NCI-H460 (cell line): Measurements from ENCODE around the gene DCDC2. TPM values are rescaled to one million over a fixed set of nuclear protein-coding genes. Genes with fewer than 3 reads are reported as not detected.
"Not testable (repeated sequence)": the region's sequence is repeated elsewhere in the genome, so short reads cannot be mapped to it uniquely, and the experiment has no call there.

Experiments used
- DNase-seq: peaks from one replicate; pipeline ENCODE4 v3.0.0-alpha.2; 2016; ENCODE audit warnings: low read depth; ENCODE audit errors: extremely low read depth
- total RNA-seq: library from RNA; depleted of rRNA; stranded (reverse); fragments of >200 nt; shearing (Covaris generic); gene quantifications from 2 replicates; pipeline ENCODE4 v1.2.3, GENCODE V29; 2014

The DCDC2 gene
- total RNA-seq, 1 experiment from 2014 or later: 0.05 TPM

DNA sequence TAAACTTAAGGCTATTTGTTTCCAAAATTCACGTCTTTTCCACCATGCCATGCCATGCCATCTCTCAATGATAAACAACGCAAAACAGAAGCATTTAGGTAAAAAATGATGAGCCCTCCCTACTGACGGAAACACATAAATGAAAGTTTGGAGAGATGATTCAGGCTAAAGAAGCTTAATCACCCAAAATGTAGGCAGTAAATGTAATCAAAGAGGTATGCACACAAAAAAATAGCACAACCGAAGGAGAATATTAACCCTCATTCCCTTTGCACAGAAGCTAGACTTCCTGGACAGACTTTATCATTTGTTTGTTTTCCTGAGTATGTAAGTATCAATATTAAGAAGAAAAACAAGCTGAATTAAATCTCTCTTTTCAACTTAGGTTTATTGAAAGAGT is 28.8 kb downstream of the DCDC2 start:
- no peak for DNase-seq

DNA sequence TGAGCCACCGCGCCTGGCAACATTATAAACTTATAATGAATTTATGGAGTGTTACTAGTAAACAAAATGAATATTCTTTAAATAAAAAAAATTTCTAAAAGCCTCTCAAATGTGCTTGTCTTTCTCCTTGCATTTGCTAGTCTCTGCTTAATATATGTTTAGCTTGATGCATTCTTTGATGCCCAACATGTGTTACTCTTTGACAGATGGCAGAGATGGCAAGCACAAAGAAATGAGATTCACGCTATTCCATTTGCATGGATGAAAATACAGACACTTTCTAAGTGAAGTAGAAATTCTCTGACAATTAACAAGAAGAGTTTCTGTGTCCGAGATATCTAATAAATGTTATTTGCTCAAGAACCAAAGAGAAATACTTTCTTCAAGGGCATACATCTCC is 30.1 kb downstream of the DCDC2 start:
- no peak for DNase-seq

DNA sequence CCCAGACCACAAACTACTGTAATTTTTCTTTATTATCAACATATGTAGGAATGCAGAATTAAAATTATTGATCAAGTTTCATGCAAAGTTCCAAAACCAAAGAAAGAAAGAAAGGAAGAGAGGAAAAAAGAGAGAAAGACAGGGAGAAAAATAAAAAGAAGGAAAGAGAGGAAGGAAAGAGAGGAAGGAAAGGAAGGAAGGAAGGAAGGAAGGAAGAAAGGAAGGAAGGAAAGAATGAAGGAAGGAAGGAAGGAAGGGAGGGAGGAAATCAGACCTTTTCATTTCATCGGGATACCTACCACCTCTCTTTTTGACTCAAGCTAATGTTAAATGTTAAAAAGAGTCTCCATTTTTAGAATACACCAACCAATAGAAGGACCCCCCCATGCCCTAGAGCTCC is 31.9 kb downstream of the DCDC2 start:
- DNase-seq: no peak

DNA sequence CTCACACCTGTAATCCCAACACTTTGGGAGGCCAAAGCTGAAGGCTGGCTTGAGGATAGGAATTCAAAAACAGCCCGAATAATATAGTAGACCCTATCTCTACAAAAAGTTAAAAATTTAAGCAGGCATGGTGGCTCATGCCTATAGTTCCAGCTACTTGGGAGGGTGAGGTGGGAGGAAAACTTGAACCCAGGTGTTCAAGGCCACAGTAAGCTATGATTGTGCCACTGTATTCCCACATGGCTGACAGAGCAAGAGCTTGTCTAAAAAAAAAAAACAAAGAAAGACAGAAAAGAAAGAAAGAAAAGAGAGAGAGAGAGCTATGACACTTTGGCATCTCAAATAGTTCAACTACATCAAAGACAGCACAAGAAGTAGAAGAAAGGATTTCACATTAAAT is 33.2 kb downstream of the DCDC2 start:
- DNase-seq: no peak

DNA sequence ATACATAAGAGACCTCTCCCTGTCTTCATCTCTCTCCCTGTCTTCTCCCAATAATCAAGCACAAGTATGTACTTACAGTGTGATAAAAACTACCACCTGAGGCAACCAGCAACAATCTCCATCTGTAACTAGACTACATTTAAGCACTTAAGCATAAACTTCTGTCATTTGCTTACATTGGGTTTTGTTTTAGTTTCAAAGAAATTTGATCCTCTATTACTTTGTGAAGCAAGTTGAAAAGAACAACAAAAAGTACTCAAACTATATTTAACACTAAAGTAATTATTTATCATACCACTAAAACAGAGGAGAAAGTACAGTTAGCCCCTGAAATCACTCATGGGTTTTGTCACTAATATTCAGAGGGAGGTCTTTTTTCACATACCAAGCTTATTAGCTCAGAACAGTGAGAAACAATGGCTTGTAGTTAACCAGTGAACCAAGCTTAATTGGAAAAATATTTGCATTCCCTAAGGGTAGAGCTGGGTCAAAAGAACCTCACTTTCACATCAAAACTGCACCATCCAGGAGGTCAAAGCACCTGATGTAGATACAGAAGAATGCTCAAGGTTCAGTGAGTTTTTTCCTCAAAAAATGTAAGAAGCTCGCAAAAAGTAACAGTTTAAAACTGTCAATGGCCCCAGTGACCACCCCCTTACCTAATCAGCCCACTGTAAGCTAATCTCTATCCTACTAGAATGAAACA is 34.1 kb downstream of the DCDC2 start:
- no peak for DNase-seq

DNA sequence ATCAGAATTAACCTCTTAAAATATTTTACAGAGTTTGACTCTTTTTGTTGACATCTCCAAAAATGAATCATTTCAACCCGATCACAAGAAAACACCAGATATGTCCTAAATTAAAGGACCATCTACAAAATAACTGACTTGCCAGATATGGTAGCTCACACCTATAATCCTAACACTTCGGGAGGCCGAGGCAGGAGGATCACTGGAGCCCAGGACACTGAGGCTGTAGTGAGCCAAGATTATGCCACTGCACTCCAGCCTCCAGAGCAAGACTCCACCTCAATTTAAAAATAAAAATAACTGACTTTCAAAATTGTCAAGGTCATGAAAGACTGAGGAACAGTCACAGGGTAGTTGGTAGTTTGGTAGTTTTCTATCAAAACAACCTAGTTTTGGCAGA is 34.9 kb downstream of the DCDC2 start:
- no peak for DNase-seq

DNA sequence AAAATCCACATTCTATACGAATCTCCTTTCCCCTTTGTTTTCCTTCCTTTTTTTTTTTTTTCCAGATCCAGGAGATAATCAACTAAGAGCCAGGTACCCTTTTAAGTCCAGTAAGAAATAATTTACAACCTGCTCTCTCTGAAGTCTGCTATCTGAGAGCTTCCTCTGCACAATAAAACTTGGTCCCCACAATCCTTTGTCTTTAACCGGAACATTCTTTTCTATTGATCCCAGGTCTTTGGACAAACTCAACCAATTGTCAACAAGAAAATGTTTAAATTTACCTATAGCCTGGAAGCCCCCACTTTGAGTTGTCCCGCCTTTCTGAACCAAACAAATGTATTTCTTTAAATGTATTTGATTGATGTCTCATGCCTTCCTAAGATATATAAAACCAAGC is 35.4 kb downstream of the DCDC2 start:
- DNase-seq: not testable (repeated sequence)

DNA sequence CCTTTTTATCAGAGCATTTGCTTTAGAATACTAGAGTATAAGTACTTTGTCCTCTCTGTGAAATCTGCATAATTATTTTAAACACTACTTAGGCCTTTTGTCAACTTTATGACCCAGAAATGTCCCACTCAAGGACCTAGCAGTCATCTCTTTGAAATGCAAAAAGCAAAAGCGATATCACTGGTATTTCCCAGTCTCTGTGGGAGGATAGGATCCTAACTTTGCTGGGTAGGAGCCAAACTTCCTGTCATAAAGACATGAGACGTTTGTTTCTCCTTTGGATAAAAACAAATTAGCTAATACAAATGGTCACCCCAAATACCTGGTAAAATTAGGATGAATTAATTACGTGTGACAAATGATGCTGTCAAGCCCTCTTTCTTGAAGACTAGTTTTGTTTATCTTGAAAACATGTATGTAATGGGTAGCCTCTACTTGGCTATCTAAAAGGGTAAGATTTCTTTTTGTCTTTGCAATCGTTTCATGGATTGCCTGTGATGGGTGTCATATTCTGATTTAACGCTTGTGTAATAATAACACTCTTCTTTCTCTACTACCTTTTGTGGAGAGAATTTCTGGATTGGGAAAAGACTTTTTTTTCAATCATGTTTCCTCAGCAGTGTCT is 36.2 kb downstream of the DCDC2 start:
- DNase-seq: no peak

DNA sequence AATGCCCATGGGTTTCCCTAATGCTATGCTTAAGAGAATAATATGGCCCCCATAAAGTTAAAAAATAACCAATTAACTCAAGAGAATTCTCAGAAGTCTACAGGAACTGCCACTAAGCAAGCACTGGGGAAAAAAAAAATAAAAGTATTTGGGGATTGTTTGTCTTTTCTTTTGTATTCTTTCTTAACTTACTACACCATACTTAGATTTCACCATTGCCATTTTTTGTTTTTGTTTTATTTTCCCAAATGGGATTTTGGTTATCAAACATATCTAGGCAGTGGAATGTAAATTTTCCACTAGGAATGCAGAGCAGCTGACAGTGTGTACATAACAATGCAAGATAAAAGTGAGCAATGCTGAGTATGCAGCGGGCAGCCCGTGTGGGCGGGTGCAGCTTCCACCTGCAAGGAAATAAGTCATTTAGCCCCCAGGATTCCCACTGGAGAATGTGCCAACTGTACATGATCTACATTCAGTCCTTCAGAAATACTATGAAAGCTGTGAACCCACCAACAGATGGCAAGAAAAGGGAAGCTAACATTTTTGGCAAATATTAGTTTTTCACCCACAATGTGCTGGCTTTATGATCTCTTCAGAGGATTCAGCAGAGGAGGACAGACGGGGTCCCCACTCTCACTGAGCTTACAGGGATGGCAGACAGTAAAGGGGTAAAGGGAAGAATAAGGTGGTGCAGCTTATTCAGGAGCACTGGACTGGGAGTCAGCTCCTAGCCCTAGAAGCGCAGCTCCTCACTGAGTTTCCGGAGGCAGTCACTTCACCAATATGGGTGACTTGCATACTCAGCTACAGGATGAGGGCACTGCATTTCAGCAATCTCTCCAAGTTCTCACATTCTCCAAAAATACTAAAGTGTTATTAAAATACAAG is 44.4 kb downstream of the DCDC2 start:
- no peak for DNase-seq

DNA sequence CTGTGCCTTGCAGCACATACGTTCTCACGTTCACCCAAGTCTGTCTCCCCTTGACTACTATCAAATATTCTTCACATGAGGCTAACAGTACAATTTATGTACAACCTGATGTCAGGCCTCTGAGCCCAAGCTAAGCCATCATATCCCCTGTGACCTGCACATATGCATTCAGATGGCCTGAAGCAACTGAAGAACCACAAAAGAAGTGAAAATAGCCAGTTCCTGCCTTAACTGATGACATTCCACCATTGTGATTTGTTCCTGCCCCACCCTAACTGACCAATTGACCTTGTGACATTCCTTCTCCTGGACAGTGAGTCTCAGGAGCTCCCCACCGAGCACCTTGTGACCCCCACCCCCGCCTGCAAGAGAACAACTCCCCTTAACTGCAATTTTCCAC is 46.1 kb downstream of the DCDC2 start:
- DNase-seq: not testable (repeated sequence)

DNA sequence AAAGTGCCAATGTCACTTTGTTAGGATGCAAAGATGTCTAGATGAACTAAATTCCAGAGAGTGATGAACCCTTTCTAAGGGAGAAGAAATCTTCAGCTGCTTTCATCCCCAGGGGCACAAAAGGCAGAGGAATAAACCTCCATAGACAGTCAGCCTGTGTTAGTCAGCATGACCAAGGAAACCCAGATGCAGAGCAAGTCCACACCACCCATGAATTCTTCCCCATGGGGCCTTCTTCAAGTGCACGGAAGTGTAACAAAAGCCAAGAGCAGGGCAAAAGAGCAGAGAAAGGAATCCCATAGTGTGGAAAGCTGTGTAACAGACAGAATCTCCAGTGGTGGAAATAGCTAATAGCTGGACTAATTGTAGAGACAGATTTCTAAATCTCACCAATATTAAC is 50.0 kb downstream of the DCDC2 start:
- DNase-seq: no peak

DNA sequence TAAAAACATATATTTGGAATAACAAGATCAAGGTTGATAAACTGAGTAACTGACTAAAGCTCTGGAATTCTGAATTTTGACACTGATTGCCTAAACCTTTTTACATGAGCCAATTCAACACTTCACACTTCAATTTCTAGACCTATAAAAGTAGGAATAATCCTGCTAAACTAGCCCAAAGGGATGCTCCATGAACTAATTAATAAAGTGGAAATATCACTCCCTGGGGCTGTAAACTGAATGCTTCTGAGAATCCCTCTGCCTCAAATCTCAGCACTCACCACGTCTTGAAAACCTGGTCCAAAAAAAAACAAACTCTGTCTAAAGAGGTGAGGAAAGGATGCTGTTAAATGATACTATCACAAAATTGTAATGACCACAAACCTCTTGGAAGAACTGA is 50.9 kb downstream of the DCDC2 start:
- DNase-seq: no peak

DNA sequence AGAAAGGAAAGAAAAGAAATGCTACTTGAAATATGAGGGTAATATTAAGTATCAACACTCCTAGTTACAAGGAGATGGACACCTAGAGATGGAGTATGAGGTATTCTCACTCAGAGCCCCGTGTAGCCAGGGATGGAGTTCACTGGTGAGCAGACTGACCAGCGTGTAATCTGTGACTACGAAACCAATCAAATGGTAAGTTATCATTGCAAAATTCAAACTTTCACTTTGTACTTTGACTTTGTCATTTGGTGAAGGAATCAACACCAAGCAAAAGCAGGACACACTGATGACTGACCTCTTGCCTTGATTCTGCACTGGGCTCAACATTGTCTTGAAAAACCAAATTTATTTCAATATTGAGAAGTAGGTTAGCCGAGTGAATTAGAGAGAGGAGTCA is 51.8 kb downstream of the DCDC2 start:
- no peak for DNase-seq

DNA sequence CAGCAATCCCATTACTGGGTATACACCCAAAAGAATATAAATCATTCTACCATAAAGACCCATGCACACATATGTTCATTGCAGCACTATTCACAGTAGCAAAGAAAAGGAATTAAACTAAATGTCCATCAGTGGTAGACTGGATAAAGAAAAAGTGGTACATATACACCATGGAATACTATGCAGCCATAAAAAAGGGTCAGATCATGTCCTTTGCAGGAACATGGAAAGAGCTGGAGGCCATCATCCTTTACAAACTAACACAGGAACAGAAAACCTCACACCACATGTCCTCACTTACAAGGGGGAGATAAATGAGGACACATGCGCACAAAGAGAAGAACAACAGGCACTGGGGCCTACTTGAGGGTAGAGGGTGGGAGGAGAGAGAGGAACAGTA is 60.9 kb downstream of the DCDC2 start:
- DNase-seq: no peak

DNA sequence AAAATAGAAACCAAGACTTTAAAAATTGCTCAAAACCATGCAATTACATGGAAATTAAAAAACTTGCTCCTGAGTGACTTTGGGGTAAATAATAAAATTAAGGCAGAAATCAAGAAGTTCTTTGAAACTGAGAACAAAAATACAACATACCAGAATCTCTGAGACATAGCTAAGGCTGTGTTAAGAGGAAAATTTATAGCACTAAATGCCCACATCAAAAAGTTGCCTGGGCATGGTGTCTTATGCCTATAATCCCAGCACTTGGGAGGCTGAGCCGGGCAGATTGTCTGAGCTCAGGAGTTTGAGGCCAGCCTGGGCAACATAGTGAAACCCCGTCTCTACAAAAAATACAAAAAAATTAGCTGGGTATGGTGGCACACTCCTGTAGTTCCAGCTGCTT is 64.0 kb downstream of the DCDC2 start:
- not testable (repeated sequence) for DNase-seq

DNA sequence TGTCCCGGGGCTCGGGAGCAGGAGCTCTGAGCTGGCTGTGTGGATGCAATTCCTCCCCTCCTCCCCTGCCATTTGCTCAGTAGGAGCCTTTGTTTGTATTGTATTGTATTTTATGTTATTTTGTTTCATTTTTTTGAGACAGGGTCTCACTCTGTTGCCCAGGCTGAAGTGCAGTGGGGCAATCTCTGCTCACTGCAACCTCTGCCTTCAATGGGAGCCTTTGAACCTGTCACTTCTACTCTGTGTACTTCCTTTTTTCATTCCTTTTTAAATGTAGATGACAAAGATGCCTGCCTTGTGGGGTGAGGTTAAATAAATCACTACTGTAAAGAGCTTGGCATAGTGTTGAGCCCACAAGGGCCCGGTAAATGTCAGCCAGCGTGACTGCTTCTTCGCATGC is 70.6 kb downstream of the DCDC2 start:
- no peak for DNase-seq

DNA sequence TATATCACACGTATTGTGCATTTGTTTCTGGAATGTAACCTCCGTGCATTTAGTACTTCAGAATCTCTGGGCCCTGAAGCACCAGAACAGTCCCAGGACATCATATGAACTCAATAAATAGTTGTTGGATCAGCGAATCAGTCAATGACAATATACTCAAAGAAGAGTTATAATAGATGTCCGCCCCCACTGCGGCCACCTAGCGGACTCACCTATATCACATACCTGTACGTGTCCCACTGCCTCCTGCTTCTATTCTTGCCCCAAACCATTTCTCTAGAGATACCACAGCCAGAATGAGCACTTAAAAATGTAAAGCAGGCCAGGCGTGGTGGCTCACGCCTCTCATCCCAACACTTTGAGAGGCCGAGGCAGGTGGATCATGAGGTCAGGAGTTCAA is 73.9 kb downstream of the DCDC2 start:
- no peak for DNase-seq

DNA sequence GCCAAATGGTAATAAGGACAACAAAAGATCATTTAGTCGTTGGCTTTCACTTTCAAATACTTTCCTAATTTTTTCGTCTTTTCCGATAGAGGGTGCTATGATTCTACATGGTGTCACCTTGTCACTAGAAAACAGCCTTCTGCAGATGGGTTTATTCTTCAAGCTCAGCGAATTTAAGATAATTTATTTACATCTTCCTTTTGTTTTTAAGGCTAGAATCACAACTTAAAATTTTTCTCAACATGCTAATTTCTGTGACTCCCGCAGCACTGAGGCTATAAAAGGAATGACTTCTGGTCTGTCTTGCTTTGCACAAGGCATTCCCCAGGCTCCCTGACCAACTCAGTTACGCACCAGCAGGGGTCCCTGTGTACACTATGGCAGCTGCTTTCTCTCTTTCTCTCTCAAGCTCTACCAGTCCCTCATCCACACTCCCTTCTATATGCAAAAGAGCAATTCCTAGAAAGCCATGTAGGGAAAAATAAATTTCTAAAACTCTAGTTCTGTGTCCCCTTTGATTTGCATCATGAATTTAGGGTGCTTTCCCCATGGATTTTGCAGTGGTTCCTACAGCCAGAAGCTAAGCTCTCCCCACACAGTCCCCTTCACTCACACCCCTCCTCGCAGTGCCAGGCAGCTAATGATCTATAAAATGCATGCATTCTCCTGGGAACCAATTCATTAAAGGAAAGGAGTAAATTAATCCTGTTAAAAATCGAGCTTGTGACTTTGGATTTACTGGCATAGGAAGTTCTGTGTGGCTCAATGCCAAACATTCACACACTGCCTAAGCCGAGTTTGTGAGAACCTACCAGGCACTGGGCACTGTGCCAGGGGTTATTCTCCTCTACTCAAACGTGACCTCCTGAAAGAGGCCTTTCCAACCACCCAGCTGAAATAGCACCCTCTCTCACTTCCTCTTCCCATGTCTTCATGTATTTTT is 74.5 kb downstream of the DCDC2 start:
- peak; percentile 62 for DNase-seq

DNA sequence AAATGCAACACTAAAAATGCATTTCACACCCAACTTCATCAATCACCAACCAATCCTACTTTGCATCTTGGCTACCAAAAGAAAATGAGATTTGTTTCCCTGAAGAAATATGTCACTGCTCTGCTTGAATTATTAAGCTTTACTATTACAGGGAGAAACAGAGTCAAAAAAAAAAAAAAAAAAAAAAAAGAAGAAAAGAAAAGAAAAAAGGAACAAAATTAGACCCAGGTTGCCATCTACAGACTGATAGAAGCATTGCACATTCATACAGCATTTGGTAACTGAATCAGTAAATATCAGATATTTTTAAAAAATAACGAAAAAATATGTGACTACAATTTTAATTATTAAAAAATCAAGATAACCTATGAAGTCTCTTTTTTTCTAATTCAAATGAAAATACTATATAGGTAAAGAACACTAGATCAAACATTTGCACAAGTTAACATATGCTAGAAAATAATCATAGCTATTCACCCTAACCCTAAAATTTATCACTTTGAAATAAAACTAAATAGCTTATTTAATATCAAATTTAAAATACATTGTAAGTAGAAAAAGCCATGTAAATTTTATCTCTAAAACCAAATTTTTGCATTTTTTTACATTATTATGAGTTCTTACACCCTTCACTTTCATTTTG is 83.3 kb downstream of the DCDC2 start:
- DNase-seq: no peak
